HEK293T (cell line): ENCODE data around the gene RASGRP4.

ENCODE experiments used
- CTCF ChIA-PET: fragments of 350-600 bp; formaldehyde crosslinking; extraction: SDS; loops from one replicate; lab custom pipeline; 2021; ENCODE audit warnings: antibody characterized with exemption, inconsistent platforms; lab: Yijun Ruan, JAX
- POLR2A ChIA-PET: fragments of 350-600 bp; formaldehyde crosslinking; extraction: SDS; loops from one replicate; lab custom pipeline; 2020; ENCODE audit warnings: antibody characterized with exemption, inconsistent platforms; lab: Yijun Ruan, JAX
- DNase-seq: peaks from one replicate; pipeline ENCODE4 v3.0.0; 2012; ENCODE audit warnings: mixed read lengths; ENCODE audit errors: extremely low spot score
- ARNT ChIP-seq: fragments of 450-650 bp; IDR thresholded peaks from 2 replicates; pipeline ENCODE4 v1.6.1; 2017; ENCODE audit warnings: mild to moderate bottlenecking
- BHLHE40 ChIP-seq: fragments of 450-650 bp; IDR thresholded peaks from 2 replicates; pipeline ENCODE4 v1.6.1; 2016; ENCODE audit warnings: mild to moderate bottlenecking, moderate library complexity, borderline replicate concordance
- CTBP1 ChIP-seq: fragments of 450-650 bp; IDR thresholded peaks from 2 replicates; pipeline ENCODE4 v1.6.1; 2016; ENCODE audit warnings: borderline replicate concordance
- ELF4 ChIP-seq: fragments of 450-650 bp; IDR thresholded peaks from 2 replicates; pipeline ENCODE4 v1.6.1; 2017; ENCODE audit warnings: antibody characterized with exemption
- FOXA1 ChIP-seq: fragments of 450-650 bp; IDR thresholded peaks from 2 replicates; pipeline ENCODE4 v1.6.1; 2016; ENCODE audit warnings: mild to moderate bottlenecking
- FOXK2 ChIP-seq: fragments of 450-650 bp; IDR thresholded peaks from 2 replicates; pipeline ENCODE4 v1.6.1; 2016; ENCODE audit warnings: mild to moderate bottlenecking
- FOXM1 ChIP-seq: fragments of 450-650 bp; IDR thresholded peaks from 2 replicates; pipeline ENCODE4 v1.6.1; 2017; ENCODE audit warnings: mild to moderate bottlenecking, borderline replicate concordance
- HDGF ChIP-seq: fragments of 450-650 bp; IDR thresholded peaks from 2 replicates; pipeline ENCODE4 v1.6.1; 2017; ENCODE audit warnings: antibody characterized with exemption, borderline replicate concordance
- L3MBTL2 ChIP-seq: fragments of 450-650 bp; conservative IDR thresholded peaks from 2 replicates; pipeline ENCODE4 v1.6.1; 2016; ENCODE audit warnings: mild to moderate bottlenecking
- LEF1 ChIP-seq: fragments of 450-650 bp; IDR thresholded peaks from 2 replicates; pipeline ENCODE4 v1.6.1; 2017; ENCODE audit warnings: mild to moderate bottlenecking, borderline replicate concordance
- NFRKB ChIP-seq: fragments of 450-650 bp; IDR thresholded peaks from 2 replicates; pipeline ENCODE4 v1.6.1; 2016; ENCODE audit warnings: mild to moderate bottlenecking, moderate library complexity
- SP1 ChIP-seq: fragments of 450-650 bp; IDR thresholded peaks from 2 replicates; pipeline ENCODE4 v1.6.1; 2017
- SUZ12 ChIP-seq: fragments of 450-650 bp; IDR thresholded peaks from 2 replicates; pipeline ENCODE4 v1.6.1; 2016; ENCODE audit warnings: mild to moderate bottlenecking
- TARDBP ChIP-seq: fragments of 450-650 bp; IDR thresholded peaks from 2 replicates; pipeline ENCODE4 v1.6.1; 2016
- ZNF384 ChIP-seq: fragments of 450-650 bp; IDR thresholded peaks from 2 replicates; pipeline ENCODE4 v1.6.1; 2016
- TF ChIP-seq, protein P1 (sequence below): fragments of 450-650 bp; IDR thresholded peaks from 2 replicates; pipeline ENCODE4 v1.6.1; 2016

RASGRP4 gene

DNA sequence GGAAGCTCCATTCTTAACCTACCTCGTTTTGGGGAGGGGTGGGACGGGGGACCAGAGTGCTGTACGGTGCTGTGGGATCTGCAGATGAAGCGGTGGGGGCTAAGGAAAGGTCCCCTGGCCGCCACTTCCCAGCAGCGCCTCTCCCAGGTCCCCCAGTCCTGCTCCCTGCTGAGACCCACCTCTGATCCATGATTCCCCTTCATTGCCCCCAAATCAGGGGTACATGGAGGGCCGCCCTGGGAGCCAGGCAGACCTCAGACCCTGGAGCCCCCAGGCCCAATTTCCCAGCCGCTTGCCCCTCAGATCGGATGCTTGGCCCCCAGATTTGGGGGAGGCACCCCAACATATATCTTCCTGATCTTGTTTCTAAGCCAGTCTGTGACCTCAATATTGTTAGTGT lies 26.9 kb downstream of the RASGRP4 start:
- no peak for TF ChIP-seq TARDBP
- TF ChIP-seq ELF4 = no peak
- no peak for TF ChIP-seq ARNT
- no peak for TF ChIP-seq FOXK2
- no peak for TF ChIP-seq SUZ12
- no peak for TF ChIP-seq LEF1
- TF ChIP-seq FOXM1 = no peak
- TF ChIP-seq FOXA1 = no peak
- TF ChIP-seq, protein P1, sequence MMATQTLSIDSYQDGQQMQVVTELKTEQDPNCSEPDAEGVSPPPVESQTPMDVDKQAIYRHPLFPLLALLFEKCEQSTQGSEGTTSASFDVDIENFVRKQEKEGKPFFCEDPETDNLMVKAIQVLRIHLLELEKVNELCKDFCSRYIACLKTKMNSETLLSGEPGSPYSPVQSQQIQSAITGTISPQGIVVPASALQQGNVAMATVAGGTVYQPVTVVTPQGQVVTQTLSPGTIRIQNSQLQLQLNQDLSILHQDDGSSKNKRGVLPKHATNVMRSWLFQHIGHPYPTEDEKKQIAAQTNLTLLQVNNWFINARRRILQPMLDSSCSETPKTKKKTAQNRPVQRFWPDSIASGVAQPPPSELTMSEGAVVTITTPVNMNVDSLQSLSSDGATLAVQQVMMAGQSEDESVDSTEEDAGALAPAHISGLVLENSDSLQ = no peak
- TF ChIP-seq ZNF384 = no peak
- no peak for TF ChIP-seq HDGF
- no peak for TF ChIP-seq SP1
- TF ChIP-seq NFRKB = no peak
- no peak for TF ChIP-seq CTBP1
- TF ChIP-seq BHLHE40 = no peak
- TF ChIP-seq L3MBTL2 = no peak
- CTCF ChIA-PET = no interaction called here
- POLR2A ChIA-PET = no interaction called here
- DNase-seq = no peak

DNA sequence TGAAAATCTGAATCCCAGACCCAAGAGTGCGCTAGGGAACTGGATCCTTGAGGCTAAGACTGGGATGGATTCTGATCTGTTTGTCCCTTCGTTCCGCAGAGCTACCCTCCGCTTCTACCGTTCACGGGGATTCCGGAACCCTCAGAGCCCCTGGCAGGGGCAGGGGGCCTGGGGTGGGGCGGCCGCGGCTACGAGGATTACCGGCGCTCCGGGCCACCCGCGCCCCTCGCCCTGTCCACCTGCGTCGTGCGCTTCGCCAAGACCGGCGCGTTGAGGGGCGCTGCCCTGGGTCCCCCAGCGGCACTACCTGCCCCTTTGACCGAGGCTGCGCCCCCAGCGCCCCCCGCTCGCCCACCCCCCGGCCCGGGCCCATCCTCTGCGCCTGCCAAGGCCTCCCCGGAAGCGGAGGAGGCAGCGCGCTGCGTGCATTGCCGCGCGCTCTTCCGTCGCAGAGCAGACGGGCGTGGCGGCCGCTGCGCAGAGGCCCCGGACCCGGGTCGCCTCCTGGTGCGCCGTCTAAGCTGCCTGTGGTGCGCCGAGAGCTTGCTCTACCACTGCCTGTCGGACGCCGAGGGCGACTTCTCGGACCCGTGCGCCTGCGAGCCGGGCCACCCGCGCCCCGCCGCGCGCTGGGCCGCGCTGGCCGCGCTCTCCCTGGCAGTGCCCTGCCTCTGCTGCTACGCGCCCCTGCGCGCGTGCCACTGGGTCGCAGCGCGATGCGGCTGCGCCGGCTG lies 30.5 kb downstream of the RASGRP4 start:
- DNase-seq = no peak
- ChIA-PET CTCF (no interaction called here), POLR2A (no interaction called here)
- TF ChIP-seq, protein P1 = no peak
- TF ChIP-seq HDGF = no peak
- TF ChIP-seq FOXA1 = no peak
- no peak for TF ChIP-seq ELF4
- no peak for TF ChIP-seq ARNT
- no peak for TF ChIP-seq NFRKB
- no peak for TF ChIP-seq ZNF384
- no peak for TF ChIP-seq FOXM1
- no peak for TF ChIP-seq FOXK2
- TF ChIP-seq TARDBP = no peak

GRCh38 chr19:38394488-38394887 lies 31.5 kb downstream of the RASGRP4 start:
- ChIA-PET POLR2A (no interaction called here), CTCF (no interaction called here)
- DNase-seq = no peak
- no peak for TF ChIP-seq L3MBTL2
- no peak for TF ChIP-seq SUZ12
- no peak for TF ChIP-seq BHLHE40
- TF ChIP-seq ARNT = no peak
- TF ChIP-seq ZNF384 = no peak
- no peak for TF ChIP-seq NFRKB
- TF ChIP-seq, protein P1 = no peak
- no peak for TF ChIP-seq HDGF

GRCh38 chr19:38392707-38393308 lies 33.2 kb downstream of the RASGRP4 start:
- TF ChIP-seq FOXK2 = no peak
- no peak for TF ChIP-seq ZNF384
- no peak for TF ChIP-seq ELF4
- TF ChIP-seq BHLHE40 = no peak
- TF ChIP-seq FOXA1 = no peak
- TF ChIP-seq L3MBTL2 = no peak
- TF ChIP-seq FOXM1 = no peak
- no peak for TF ChIP-seq LEF1
- no peak for TF ChIP-seq TARDBP
- TF ChIP-seq, protein P1 = no peak
- no peak for TF ChIP-seq NFRKB
- TF ChIP-seq SUZ12 = no peak
- no peak for TF ChIP-seq ARNT
- no peak for TF ChIP-seq HDGF
- POLR2A ChIA-PET = interaction anchor here (1.1 kb wide), 1 partner anchor 10 kb away, joined by 3 read pairs; the partner anchor contains the start of gene FAM98C
- CTCF ChIA-PET = interaction anchor here (0.9 kb wide), 1 partner anchor 10 kb away, joined by 4 read pairs; the partner anchor contains the start of gene FAM98C
- no peak for DNase-seq

GRCh38 chr19:38391911-38392464 lies 34.0 kb downstream of the RASGRP4 start:
- POLR2A ChIA-PET = no interaction called here
- DNase-seq = no peak
- CTCF ChIA-PET = no interaction called here
- no peak for TF ChIP-seq L3MBTL2
- TF ChIP-seq FOXK2 = no peak
- TF ChIP-seq, protein P1 = no peak
- no peak for TF ChIP-seq FOXA1
- no peak for TF ChIP-seq TARDBP
